Fibroblast of villous mesenchyme (primary cell): ENCODE measurements around the gene ARFGEF3. TPM values are rescaled to one million over a fixed set of nuclear protein-coding genes. Genes with fewer than 3 reads are reported as not detected.

Experiments
- DNase-seq: peaks from one replicate; pipeline ENCODE4 v3.0.0-alpha.2; 2010; ENCODE audit warnings: low read depth
- H3K4me3 ChIP-seq: 2 replicates; pipeline ENCODE4 v1.5.1; 2011; ENCODE audit warnings: low read depth, mild to moderate bottlenecking, low read length
- total RNA-seq: library from RNA; depleted of rRNA; stranded (reverse); fragments of >200 nt; gene quantifications from 2 replicates; pipeline ENCODE4 v1.2.3, GENCODE V29; 2012
- TF ChIP-seq, protein P1 (sequence below): IDR thresholded peaks from 2 replicates; pipeline ENCODE4 v1.5.1; 2012; ENCODE audit warnings: low read depth, mild to moderate bottlenecking, low read length; ENCODE audit not compliant: insufficient read depth

Gene ARFGEF3, protein sequence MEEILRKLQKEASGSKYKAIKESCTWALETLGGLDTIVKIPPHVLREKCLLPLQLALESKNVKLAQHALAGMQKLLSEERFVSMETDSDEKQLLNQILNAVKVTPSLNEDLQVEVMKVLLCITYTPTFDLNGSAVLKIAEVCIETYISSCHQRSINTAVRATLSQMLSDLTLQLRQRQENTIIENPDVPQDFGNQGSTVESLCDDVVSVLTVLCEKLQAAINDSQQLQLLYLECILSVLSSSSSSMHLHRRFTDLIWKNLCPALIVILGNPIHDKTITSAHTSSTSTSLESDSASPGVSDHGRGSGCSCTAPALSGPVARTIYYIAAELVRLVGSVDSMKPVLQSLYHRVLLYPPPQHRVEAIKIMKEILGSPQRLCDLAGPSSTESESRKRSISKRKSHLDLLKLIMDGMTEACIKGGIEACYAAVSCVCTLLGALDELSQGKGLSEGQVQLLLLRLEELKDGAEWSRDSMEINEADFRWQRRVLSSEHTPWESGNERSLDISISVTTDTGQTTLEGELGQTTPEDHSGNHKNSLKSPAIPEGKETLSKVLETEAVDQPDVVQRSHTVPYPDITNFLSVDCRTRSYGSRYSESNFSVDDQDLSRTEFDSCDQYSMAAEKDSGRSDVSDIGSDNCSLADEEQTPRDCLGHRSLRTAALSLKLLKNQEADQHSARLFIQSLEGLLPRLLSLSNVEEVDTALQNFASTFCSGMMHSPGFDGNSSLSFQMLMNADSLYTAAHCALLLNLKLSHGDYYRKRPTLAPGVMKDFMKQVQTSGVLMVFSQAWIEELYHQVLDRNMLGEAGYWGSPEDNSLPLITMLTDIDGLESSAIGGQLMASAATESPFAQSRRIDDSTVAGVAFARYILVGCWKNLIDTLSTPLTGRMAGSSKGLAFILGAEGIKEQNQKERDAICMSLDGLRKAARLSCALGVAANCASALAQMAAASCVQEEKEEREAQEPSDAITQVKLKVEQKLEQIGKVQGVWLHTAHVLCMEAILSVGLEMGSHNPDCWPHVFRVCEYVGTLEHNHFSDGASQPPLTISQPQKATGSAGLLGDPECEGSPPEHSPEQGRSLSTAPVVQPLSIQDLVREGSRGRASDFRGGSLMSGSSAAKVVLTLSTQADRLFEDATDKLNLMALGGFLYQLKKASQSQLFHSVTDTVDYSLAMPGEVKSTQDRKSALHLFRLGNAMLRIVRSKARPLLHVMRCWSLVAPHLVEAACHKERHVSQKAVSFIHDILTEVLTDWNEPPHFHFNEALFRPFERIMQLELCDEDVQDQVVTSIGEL (N-terminal part only)
- under 0.01 TPM in 2 replicates for total RNA-seq

DNA sequence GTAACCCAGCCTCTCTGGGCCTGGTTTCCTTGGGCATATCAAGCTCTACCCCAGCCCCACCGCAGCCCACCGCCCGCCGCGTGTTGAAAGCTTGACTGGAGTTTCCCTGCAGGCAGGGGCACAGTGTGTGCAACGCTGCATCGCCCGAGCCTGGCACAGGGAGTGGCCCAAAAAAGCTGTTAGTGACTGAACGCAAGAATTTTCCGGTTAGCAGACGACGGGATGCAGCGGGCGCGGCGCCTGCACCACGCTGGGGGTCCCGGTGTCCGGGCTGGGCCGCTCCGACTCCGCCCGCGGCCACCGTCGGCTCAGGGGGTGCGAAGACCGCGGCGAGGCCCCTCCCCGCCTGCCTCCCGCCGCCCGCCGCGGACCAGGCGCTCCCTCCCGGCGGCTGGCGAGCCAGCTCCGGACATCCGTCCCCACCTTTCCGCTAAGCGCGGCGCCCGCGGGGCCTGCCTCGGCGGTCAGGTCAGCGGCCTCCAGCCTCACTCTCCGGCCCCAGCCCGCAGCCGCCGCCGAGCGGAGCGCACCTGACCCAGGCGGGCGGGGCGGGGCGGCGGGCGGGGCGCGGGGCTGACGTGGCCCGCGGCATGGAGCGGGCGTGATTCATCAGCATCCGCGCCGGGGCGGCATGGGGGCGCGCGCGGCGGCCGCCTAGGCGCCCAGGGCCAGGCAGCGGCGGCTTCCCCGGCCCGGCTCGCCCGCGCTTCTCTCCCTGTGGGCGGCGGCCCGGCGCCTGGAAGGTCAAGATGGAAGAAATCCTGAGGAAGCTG is at the start of gene ARFGEF3:
ARFGEF3 (plus strand) TSS at position 602 of the 773 bp plus-strand sequence; CDS start at position 750, 148 bp downstream.
- TF ChIP-seq, protein P1, sequence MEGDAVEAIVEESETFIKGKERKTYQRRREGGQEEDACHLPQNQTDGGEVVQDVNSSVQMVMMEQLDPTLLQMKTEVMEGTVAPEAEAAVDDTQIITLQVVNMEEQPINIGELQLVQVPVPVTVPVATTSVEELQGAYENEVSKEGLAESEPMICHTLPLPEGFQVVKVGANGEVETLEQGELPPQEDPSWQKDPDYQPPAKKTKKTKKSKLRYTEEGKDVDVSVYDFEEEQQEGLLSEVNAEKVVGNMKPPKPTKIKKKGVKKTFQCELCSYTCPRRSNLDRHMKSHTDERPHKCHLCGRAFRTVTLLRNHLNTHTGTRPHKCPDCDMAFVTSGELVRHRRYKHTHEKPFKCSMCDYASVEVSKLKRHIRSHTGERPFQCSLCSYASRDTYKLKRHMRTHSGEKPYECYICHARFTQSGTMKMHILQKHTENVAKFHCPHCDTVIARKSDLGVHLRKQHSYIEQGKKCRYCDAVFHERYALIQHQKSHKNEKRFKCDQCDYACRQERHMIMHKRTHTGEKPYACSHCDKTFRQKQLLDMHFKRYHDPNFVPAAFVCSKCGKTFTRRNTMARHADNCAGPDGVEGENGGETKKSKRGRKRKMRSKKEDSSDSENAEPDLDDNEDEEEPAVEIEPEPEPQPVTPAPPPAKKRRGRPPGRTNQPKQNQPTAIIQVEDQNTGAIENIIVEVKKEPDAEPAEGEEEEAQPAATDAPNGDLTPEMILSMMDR: no peak
- peak; percentile 12 for DNase-seq
- peak within 1 kb of the TSS; percentile 43 for H3K4me3 ChIP-seq

DNA sequence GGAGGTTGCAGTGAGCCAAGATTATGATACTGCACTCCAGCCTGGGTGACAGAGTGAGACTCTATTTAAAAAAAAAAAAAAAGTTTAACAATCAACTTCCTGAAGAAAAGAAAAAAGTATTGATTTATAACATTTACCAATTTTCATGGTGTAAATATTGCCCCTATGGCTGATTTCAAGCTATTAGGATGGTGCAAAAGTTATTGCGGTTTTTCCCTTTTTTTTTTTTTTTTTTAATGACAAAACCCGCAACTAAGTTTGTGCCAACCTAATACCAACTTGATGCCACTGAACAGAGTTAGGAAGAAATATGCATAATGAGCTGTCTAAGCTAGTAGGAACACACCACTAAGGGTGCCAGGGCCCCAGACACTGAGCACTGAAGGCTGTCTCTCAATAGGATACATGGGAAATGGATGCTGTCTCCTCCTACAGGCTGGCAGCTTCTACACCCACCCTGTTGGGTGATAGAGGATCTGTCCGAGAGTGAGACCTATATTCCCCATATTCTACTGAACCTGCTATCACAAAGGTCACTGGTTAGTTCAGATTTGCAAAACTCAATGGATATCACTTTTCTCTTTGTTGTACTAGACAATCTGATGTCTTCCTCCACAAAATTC is 48.0 kb upstream of the ARFGEF3 start:
- TF ChIP-seq, protein P1: no peak
- H3K4me3 ChIP-seq: no peak overlapping the region
- DNase-seq: no peak

DNA sequence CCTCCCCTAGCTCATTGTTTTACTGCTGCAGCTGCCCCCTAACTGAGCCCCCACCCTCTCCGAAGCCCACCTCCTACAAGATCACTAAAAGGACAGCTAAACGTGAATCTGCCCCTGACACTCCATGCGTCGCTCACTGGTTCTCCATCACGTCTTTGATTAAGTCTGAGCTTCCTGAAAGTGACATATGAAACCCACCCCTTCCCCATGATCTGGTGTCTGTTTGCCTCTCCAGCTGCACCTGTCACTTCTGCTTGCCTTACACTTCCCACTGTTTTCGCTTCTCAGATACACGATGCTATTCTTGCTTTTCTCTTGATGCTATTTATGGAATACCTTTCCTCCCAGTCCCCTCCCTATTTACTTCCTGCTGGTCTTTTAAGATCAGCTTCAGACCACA is 46.5 kb upstream of the ARFGEF3 start:
- TF ChIP-seq, protein P1: no peak
- no peak overlapping the region for H3K4me3 ChIP-seq
- DNase-seq: no peak

DNA sequence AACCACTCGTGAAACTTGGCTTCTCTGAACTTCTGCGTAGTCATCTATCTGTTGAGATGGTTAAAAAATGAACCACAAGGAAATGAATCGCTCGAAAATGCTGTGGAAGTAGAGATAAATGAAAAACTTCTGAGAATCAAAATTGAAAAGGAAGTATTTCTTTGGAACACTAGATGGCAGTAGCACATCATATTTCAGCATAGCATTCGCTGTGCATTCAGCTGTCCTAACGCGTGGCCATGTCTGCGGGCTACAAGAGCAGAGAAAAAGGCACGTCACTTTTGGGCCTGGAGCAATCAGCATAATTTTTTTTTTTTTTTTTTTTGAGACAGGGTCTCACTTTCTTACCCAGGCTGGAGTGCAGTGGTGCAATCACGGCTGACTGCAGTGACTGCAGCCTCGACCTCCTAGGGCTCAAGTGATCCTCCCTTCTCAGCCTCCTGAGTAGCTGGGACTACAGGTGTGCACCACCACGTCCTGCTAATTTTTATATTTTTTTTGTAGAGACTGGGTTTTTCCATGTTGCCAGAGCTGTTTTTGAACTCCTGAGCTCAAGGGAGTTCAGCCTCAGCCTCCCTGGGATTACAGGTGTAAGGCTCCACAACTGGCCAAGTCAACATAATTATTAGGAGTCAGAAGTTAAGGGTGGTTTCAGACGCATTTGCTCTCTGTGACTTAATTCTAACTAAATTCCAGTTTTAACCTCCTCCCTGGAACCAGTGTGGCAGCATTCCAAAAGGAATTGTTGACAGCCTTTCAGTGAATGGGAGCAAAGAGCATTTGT is 45.7 kb upstream of the ARFGEF3 start:
- no peak overlapping the region for H3K4me3 ChIP-seq
- TF ChIP-seq, protein P1: peak; percentile 67
- DNase-seq: peak; percentile 72

DNA sequence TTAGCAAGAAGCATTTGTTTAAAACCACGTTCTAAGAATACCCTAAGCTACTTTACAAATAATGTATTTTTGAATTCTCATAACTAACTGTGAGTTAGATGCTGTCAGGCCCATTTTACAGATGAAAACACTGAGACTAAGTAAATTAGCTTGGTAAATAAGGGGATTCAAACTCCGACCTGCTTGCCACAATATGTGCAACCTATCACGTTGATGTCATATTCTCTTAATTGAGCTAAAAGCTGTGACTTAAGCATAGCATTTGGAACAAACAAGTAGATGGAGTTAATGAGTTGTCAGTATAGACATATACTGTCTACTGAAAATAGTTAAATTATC is 45.1 kb upstream of the ARFGEF3 start:
- no peak overlapping the region for H3K4me3 ChIP-seq
- TF ChIP-seq, protein P1: no peak
- no peak for DNase-seq
